Neural cell (in vitro differentiated cells): ENCODE measurements around the gene PLEKHA5. TPM values are rescaled to one million over a fixed set of nuclear protein-coding genes. Genes with fewer than 3 reads are reported as not detected.
"Not testable (repeated sequence)": the region's sequence is repeated elsewhere in the genome, so short reads cannot be mapped to it uniquely, and the experiment has no call there.

Source experiments
- H2AFZ ChIP-seq: fragments of 200-600, 300-800 bp; sonication (generic), shearing (Covaris generic); 2 replicates; pipeline ENCODE4 v1.6.0; 2014; ENCODE audit warnings: low read depth, mild to moderate bottlenecking, antibody characterized with exemption, low read length, moderate library complexity
- H3F3A ChIP-seq: fragments of 200-600 bp; shearing (Covaris generic); 2 replicates; pipeline ENCODE4 v1.6.1; 2016; ENCODE audit warnings: mild to moderate bottlenecking, moderate library complexity, mixed read lengths, antibody characterized with exemption, low read length; ENCODE audit not compliant: insufficient read depth, poor library complexity, severe bottlenecking
- H3K27ac ChIP-seq: fragments of 200-600, 300-800 bp; sonication (generic), shearing (Covaris generic); 2 replicates; pipeline ENCODE4 v1.5.1; 2014; ENCODE audit warnings: mild to moderate bottlenecking, low read length, moderate library complexity
- H3K27me3 ChIP-seq: fragments of 300-800, 200-600 bp; sonication (generic), shearing (Covaris generic); 2 replicates; pipeline ENCODE4 v1.6.0; 2014; ENCODE audit warnings: mild to moderate bottlenecking, low read depth, low read length, moderate library complexity; ENCODE audit not compliant: insufficient read depth
- H3K36me3 ChIP-seq: fragments of 300-800, 200-600 bp; sonication (generic), shearing (Covaris generic); 2 replicates; pipeline ENCODE4 v1.5.1; 2014; ENCODE audit warnings: mild to moderate bottlenecking, antibody characterized with exemption, low read length, moderate library complexity; ENCODE audit not compliant: insufficient read depth
- H3K4me2 ChIP-seq: fragments of 300-800, 200-600 bp; sonication (generic), shearing (Covaris generic); 2 replicates; pipeline ENCODE4 v1.6.0; 2014; ENCODE audit warnings: mild to moderate bottlenecking, low read length
- H3K4me3 ChIP-seq: fragments of 300-800, 200-600 bp; sonication (generic), shearing (Covaris generic); 2 replicates; pipeline ENCODE4 v1.5.1; 2014; ENCODE audit warnings: mild to moderate bottlenecking, low read length, moderate library complexity
- H3K79me2 ChIP-seq: fragments of 200-600 bp; shearing (Covaris generic); replicated peaks from 2 replicates; pipeline ENCODE4 v1.6.0; 2014; ENCODE audit warnings: mild to moderate bottlenecking, low read length, moderate library complexity; ENCODE audit not compliant: insufficient read depth
- H3K9ac ChIP-seq: fragments of 300-800, 200-600 bp; sonication (generic), shearing (Covaris generic); 2 replicates; pipeline ENCODE4 v1.6.1; 2016; ENCODE audit warnings: mild to moderate bottlenecking, low read length, mixed read lengths
- H3K9me2 ChIP-seq: fragments of 200-600 bp; shearing (Covaris generic); 2 replicates; pipeline ENCODE4 v1.6.1; 2016; ENCODE audit warnings: mild to moderate bottlenecking, low read length, mixed read lengths; ENCODE audit not compliant: insufficient read depth
- H3K9me3 ChIP-seq: fragments of 200-600, 300-800 bp; sonication (generic), shearing (Covaris generic); 2 replicates; pipeline ENCODE4 v1.6.1; 2016; ENCODE audit warnings: mild to moderate bottlenecking, mixed run types, low read length, moderate library complexity, mixed read lengths
- H4K20me1 ChIP-seq: fragments of 200-600 bp; shearing (Covaris generic); 2 replicates; pipeline ENCODE4 v1.6.1; 2016; ENCODE audit warnings: mild to moderate bottlenecking, mixed run types; ENCODE audit not compliant: insufficient read depth
- EP300 ChIP-seq: fragments of 450-650 bp; conservative IDR thresholded peaks from 2 replicates; pipeline ENCODE4 v1.6.1; 2014; ENCODE audit warnings: antibody characterized with exemption, mild to moderate bottlenecking, moderate library complexity; ENCODE audit not compliant: poor library complexity, severe bottlenecking
- EZH2 ChIP-seq: fragments of 200-600, 300-800 bp; shearing (Covaris generic), sonication (generic); IDR thresholded peaks from 2 replicates; pipeline ENCODE4 v1.6.1; 2014; ENCODE audit warnings: antibody characterized with exemption, low read length, borderline replicate concordance, mild to moderate bottlenecking; ENCODE audit not compliant: insufficient read depth, poor library complexity, severe bottlenecking
- MXI1 ChIP-seq: fragments of 450-650 bp; conservative IDR thresholded peaks from 2 replicates; pipeline ENCODE4 v1.6.1; 2014; ENCODE audit warnings: antibody characterized with exemption, mild to moderate bottlenecking; ENCODE audit not compliant: poor library complexity, severe bottlenecking
- POLR2AphosphoS5 ChIP-seq: IDR thresholded peaks from 2 replicates; pipeline ENCODE4 v1.6.1; 2012
- RAD21 ChIP-seq: fragments of 450-650 bp; conservative IDR thresholded peaks from 2 replicates; pipeline ENCODE4 v1.6.1; 2014; ENCODE audit warnings: antibody characterized with exemption, mild to moderate bottlenecking, moderate library complexity
- SMC3 ChIP-seq: fragments of 450-650 bp; conservative IDR thresholded peaks from 2 replicates; pipeline ENCODE4 v1.6.1; 2014; ENCODE audit warnings: antibody characterized with exemption, mild to moderate bottlenecking, moderate library complexity; ENCODE audit not compliant: poor library complexity
- TAF1 ChIP-seq: IDR thresholded peaks from 2 replicates; pipeline ENCODE4 v1.6.1; 2012; ENCODE audit warnings: low read depth
- polyA plus RNA-seq: library from polyadenylated mRNA; depleted of rRNA; stranded (reverse); fragments of >200 nt; gene quantifications from 2 replicates; pipeline ENCODE4 v1.2.3, GENCODE V29; 2014
- TF ChIP-seq, protein P1 (sequence below): fragments of 450-650 bp; IDR thresholded peaks from 2 replicates; pipeline ENCODE4 v1.5.1; 2014; ENCODE audit warnings: antibody characterized with exemption, mild to moderate bottlenecking, moderate library complexity; ENCODE audit not compliant: poor library complexity, severe bottlenecking
- TF ChIP-seq, protein P2 (sequence below): IDR thresholded peaks from 2 replicates; pipeline ENCODE4 v1.6.1; 2012; ENCODE audit warnings: borderline replicate concordance

Gene PLEKHA5
- polyA plus RNA-seq, 1 donor from 2014 or later = 130 TPM

DNA sequence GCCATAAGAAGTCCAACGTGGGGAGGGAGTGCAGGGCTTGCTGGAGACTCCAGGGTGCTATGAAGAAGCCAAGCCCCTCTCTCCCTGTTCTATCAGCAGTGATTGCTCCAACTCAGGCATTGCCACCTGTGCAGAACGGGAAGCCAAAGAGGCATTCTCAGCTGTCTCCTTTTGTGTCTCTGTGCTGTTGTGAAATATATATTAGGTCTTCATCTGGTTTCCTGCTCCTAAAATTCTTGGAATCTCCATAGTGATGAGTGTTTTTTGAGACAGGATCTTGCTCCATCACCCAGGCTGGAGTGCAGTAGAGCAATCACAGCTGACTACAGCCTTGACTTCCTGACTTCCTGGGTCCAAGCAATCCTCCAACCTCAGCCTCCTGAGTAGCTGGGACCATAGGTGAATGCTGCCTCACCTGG is 258.6 kb downstream of the PLEKHA5 start:
- H3K79me2 ChIP-seq = no peaks in the 10 kb centered on the region
- H3K9me3 ChIP-seq = no peaks in the 10 kb centered on the region
- no peak for TF ChIP-seq POLR2AphosphoS5
- TF ChIP-seq, protein P1, sequence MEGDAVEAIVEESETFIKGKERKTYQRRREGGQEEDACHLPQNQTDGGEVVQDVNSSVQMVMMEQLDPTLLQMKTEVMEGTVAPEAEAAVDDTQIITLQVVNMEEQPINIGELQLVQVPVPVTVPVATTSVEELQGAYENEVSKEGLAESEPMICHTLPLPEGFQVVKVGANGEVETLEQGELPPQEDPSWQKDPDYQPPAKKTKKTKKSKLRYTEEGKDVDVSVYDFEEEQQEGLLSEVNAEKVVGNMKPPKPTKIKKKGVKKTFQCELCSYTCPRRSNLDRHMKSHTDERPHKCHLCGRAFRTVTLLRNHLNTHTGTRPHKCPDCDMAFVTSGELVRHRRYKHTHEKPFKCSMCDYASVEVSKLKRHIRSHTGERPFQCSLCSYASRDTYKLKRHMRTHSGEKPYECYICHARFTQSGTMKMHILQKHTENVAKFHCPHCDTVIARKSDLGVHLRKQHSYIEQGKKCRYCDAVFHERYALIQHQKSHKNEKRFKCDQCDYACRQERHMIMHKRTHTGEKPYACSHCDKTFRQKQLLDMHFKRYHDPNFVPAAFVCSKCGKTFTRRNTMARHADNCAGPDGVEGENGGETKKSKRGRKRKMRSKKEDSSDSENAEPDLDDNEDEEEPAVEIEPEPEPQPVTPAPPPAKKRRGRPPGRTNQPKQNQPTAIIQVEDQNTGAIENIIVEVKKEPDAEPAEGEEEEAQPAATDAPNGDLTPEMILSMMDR = no peak
- no peak for TF ChIP-seq MXI1
- no peak for TF ChIP-seq EZH2
- no peak for TF ChIP-seq TAF1
- no peak for TF ChIP-seq EP300
- TF ChIP-seq RAD21 = no peak
- no peak for TF ChIP-seq SMC3
- TF ChIP-seq, protein P2, sequence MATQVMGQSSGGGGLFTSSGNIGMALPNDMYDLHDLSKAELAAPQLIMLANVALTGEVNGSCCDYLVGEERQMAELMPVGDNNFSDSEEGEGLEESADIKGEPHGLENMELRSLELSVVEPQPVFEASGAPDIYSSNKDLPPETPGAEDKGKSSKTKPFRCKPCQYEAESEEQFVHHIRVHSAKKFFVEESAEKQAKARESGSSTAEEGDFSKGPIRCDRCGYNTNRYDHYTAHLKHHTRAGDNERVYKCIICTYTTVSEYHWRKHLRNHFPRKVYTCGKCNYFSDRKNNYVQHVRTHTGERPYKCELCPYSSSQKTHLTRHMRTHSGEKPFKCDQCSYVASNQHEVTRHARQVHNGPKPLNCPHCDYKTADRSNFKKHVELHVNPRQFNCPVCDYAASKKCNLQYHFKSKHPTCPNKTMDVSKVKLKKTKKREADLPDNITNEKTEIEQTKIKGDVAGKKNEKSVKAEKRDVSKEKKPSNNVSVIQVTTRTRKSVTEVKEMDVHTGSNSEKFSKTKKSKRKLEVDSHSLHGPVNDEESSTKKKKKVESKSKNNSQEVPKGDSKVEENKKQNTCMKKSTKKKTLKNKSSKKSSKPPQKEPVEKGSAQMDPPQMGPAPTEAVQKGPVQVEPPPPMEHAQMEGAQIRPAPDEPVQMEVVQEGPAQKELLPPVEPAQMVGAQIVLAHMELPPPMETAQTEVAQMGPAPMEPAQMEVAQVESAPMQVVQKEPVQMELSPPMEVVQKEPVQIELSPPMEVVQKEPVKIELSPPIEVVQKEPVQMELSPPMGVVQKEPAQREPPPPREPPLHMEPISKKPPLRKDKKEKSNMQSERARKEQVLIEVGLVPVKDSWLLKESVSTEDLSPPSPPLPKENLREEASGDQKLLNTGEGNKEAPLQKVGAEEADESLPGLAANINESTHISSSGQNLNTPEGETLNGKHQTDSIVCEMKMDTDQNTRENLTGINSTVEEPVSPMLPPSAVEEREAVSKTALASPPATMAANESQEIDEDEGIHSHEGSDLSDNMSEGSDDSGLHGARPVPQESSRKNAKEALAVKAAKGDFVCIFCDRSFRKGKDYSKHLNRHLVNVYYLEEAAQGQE = no peak
- no peaks in the 10 kb centered on the region for H3K9me2 ChIP-seq
- no peaks in the 10 kb centered on the region for H3F3A ChIP-seq
- H2AFZ ChIP-seq = no peak overlapping the region
- no peak overlapping the region for H3K9ac ChIP-seq
- no peak overlapping the region for H3K4me3 ChIP-seq
- H3K4me2 ChIP-seq = no peak overlapping the region
- no peaks in the 10 kb centered on the region for H4K20me1 ChIP-seq
- no peak overlapping the region for H3K27ac ChIP-seq
- H3K27me3 ChIP-seq = no peaks in the 10 kb centered on the region
- no peaks in the 10 kb centered on the region for H3K36me3 ChIP-seq

DNA sequence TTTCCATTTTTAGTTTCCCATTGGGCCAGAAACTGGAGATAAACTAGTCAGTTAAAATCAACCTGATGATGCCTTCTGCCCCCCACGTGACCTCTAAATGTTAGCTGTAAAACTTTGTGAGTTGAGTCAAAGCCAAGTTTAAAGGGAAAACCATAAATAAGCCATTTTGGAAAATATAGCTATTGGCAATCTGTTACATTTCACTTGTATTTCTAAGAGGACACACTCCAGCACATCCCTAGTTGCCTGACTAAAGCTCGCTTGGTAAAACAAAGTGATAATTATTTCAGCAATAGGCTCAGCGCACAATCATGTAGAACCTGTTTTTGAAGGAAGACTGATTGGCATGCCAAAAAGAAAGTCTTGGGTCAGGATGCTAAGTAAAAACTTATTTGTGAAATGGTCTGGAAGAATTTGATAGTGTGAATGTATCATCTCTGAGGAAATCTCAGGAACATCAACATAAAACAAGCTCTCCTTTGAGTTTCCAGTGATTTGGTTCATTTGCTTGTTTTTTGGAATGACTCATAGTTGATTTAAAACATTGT is 260.6 kb downstream of the PLEKHA5 start:
- Histone ChIP-seq H3K4me3 (no peak overlapping the region), H3K79me2 (no peaks in the 10 kb centered on the region), H3F3A (no peaks in the 10 kb centered on the region), H3K4me2 (no peak overlapping the region), H4K20me1 (no peaks in the 10 kb centered on the region), H3K27me3 (no peaks in the 10 kb centered on the region), H3K9me3 (no peaks in the 10 kb centered on the region), H3K36me3 (no peaks in the 10 kb centered on the region), H3K9me2 (no peaks in the 10 kb centered on the region), H3K27ac (no peak overlapping the region), H3K9ac (no peak overlapping the region), H2AFZ (no peak overlapping the region)
- TF ChIP-seq EZH2 = no peak
- TF ChIP-seq, protein P2 = no peak
- TF ChIP-seq EP300 = no peak
- TF ChIP-seq TAF1 = no peak
- no peak for TF ChIP-seq MXI1
- TF ChIP-seq POLR2AphosphoS5 = no peak
- TF ChIP-seq SMC3 = no peak

DNA sequence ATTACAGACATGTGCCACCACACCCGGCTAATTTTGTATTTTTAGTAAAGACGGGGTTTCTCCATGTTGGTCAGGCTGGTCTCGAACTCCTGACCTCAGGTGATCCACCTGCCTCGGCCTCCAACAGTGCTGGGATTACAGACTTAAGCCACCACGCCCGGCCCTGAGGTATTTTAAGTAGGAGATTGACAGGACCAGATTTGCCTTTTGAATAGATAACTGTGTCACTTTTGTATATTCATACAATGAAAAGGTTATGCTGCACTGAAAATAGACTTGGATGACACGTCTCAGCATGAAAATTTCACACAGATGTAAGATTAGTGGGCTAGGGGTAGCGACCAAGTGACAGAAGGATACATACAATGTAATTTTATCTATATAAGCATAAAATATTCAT is 263.1 kb downstream of the PLEKHA5 start:
- not testable (repeated sequence) for H2AFZ ChIP-seq, H3K79me2 ChIP-seq, H3K9ac ChIP-seq

More for the DNA sequence above, 263.1 kb downstream of the PLEKHA5 start:
- not testable (repeated sequence) for H3K27ac ChIP-seq, H3F3A ChIP-seq, H3K4me3 ChIP-seq, H3K4me2 ChIP-seq, H3K36me3 ChIP-seq, H3K9me3 ChIP-seq, H3K27me3 ChIP-seq, H3K9me2 ChIP-seq, H4K20me1 ChIP-seq
